HG02970 (cell line): ENCODE data around the gene MEMO1.
"Not testable (repeated sequence)": the region's sequence is repeated elsewhere in the genome, so short reads cannot be mapped to it uniquely, and the experiment has no call there.

Experiments used
- ATAC-seq: cut with Tn5 transposase; IDR thresholded peaks from one replicate; pipeline ENCODE4 v1.9.1; 2021; ENCODE audit warnings: mild to moderate bottlenecking, moderate library complexity, moderate number of reproducible peaks; ENCODE audit not compliant: unreplicated experiment, low FRiP score

MEMO1 gene

GRCh38 chr2:31962757-31963361 is 47.9 kb downstream of the MEMO1 start:
- ATAC-seq, result no peak

- ATAC-seq, result no peak
These were observed 52.6 kb downstream of the MEMO1 start for GRCh38 chr2:31958140-31958717.

- no peak for ATAC-seq
These were observed 53.3 kb downstream of the MEMO1 start for GRCh38 chr2:31957354-31958139.

- ATAC-seq, result not testable (repeated sequence)
These were observed 53.9 kb downstream of the MEMO1 start for GRCh38 chr2:31956934-31957333.

GRCh38 chr2:31956312-31956711 is 54.5 kb downstream of the MEMO1 start:
- ATAC-seq, result no peak

- not testable (repeated sequence) for ATAC-seq
These were observed 57.7 kb downstream of the MEMO1 start for GRCh38 chr2:31953095-31953494.

- ATAC-seq, result no peak
These were observed 59.8 kb downstream of the MEMO1 start for GRCh38 chr2:31950946-31951562.

GRCh38 chr2:31947871-31948270 is 62.9 kb downstream of the MEMO1 start:
- ATAC-seq, result no peak

- no peak for ATAC-seq
These were observed 64.0 kb downstream of the MEMO1 start for GRCh38 chr2:31946838-31947237.

- ATAC-seq, result no peak
These were observed 65.3 kb downstream of the MEMO1 start for GRCh38 chr2:31945572-31945935.

GRCh38 chr2:31944828-31945571 is 65.8 kb downstream of the MEMO1 start:
- ATAC-seq, result no peak

GRCh38 chr2:31943636-31944225 is 67.1 kb downstream of the MEMO1 start:
- no peak for ATAC-seq

- ATAC-seq, result no peak
These were observed 69.9 kb downstream of the MEMO1 start for GRCh38 chr2:31940920-31941319.

GRCh38 chr2:31937741-31938140 is 73.1 kb downstream of the MEMO1 start:
- ATAC-seq, result no peak

- ATAC-seq, result no peak
These were observed 75.4 kb downstream of the MEMO1 start for GRCh38 chr2:31935370-31935769.

- no peak for ATAC-seq
These were observed 77.7 kb downstream of the MEMO1 start for GRCh38 chr2:31933066-31933465.

GRCh38 chr2:31932589-31932988 is 78.2 kb downstream of the MEMO1 start:
- no peak for ATAC-seq

- no peak for ATAC-seq
These were observed 78.9 kb downstream of the MEMO1 start for GRCh38 chr2:31931916-31932315.

GRCh38 chr2:31925517-31925916 is 85.3 kb downstream of the MEMO1 start:
- no peak for ATAC-seq

GRCh38 chr2:31923662-31924061 is 87.1 kb downstream of the MEMO1 start:
- no peak for ATAC-seq
